HepG2 (cell line): ENCODE data around the gene WDR59. TPM values are rescaled to one million over a fixed set of nuclear protein-coding genes. Genes with fewer than 3 reads are reported as not detected.

Experiments used
- AGO1 ChIP-seq: fragments of 200-400 bp; formaldehyde crosslinking; IDR thresholded peaks from 2 replicates; pipeline ENCODE4 v1.6.1; 2017; ENCODE audit warnings: mild to moderate bottlenecking, low read depth, low read length, moderate library complexity; ENCODE audit not compliant: poor library complexity, severe bottlenecking
- JUNB ChIP-seq: sonication (generic); formaldehyde crosslinking; IDR thresholded peaks from 2 replicates; pipeline ENCODE4 v1.8.0; 2022; ENCODE audit warnings: missing genetic modification reagents, mild to moderate bottlenecking, borderline replicate concordance
- KLF12 ChIP-seq: sonication (generic); formaldehyde crosslinking; IDR thresholded peaks from 2 replicates; pipeline ENCODE4 v1.4.0; 2020; ENCODE audit warnings: missing genetic modification reagents, borderline replicate concordance
- NAIF1 ChIP-seq: sonication (generic); formaldehyde crosslinking; IDR thresholded peaks from 2 replicates; pipeline ENCODE4 v1.5.0; 2020; ENCODE audit warnings: mild to moderate bottlenecking, missing genetic modification reagents, borderline replicate concordance
- SIN3A ChIP-seq: IDR thresholded peaks from 2 replicates; pipeline ENCODE4 v1.6.1; 2011; ENCODE audit warnings: low read depth, mild to moderate bottlenecking, control low read depth, low read length, borderline replicate concordance
- TOE1 ChIP-seq: sonication (generic); formaldehyde crosslinking; IDR thresholded peaks from 2 replicates; pipeline ENCODE4 v1.4.0; 2020; ENCODE audit warnings: mild to moderate bottlenecking, missing genetic modification reagents
- WIZ ChIP-seq: sonication (generic); formaldehyde crosslinking; IDR thresholded peaks from 2 replicates; pipeline ENCODE4 v1.5.1; 2020; ENCODE audit warnings: mild to moderate bottlenecking, missing genetic modification reagents
- YY1 ChIP-seq: IDR thresholded peaks from 2 replicates; pipeline ENCODE4 v1.6.1; 2011; ENCODE audit warnings: low read length, low read depth, moderate library complexity, mild to moderate bottlenecking; ENCODE audit not compliant: insufficient read depth, insufficient replicate concordance
- ZMYM2 ChIP-seq: sonication (generic); formaldehyde crosslinking; IDR thresholded peaks from 2 replicates; pipeline ENCODE4 v1.8.0; 2022; ENCODE audit warnings: mild to moderate bottlenecking, missing genetic modification reagents
- ZNF136 ChIP-seq: sonication (generic); formaldehyde crosslinking; IDR thresholded peaks from 2 replicates; pipeline ENCODE4 v1.8.1; 2022; ENCODE audit warnings: low read depth, mild to moderate bottlenecking, moderate library complexity, missing genetic modification reagents
- ZNF3 ChIP-seq: IDR thresholded peaks from 2 replicates; pipeline ENCODE4 v1.7.0; 2017; ENCODE audit warnings: inconsistent platforms
- ZNF468 ChIP-seq: sonication (generic); formaldehyde crosslinking; IDR thresholded peaks from 2 replicates; pipeline ENCODE4 v1.8.0; 2022; ENCODE audit warnings: mild to moderate bottlenecking, moderate library complexity, missing genetic modification reagents
- ZNF558 ChIP-seq: sonication (generic); formaldehyde crosslinking; IDR thresholded peaks from 2 replicates; pipeline ENCODE4 v1.9.0; 2022; ENCODE audit warnings: mild to moderate bottlenecking, missing genetic modification reagents, borderline replicate concordance
- ZNF598 ChIP-seq: sonication (generic); formaldehyde crosslinking; IDR thresholded peaks from 2 replicates; pipeline ENCODE4 v1.5.1; 2020; ENCODE audit warnings: mild to moderate bottlenecking, missing genetic modification reagents, borderline replicate concordance
- ZNF724P ChIP-seq: sonication (generic); formaldehyde crosslinking; IDR thresholded peaks from 2 replicates; pipeline ENCODE4 v1.8.0; 2022; ENCODE audit warnings: missing genetic modification reagents, borderline replicate concordance
- ZNF746 ChIP-seq: sonication (generic); formaldehyde crosslinking; IDR thresholded peaks from 2 replicates; pipeline ENCODE4 v1.8.0; 2022; ENCODE audit warnings: mild to moderate bottlenecking, missing genetic modification reagents
- ZSCAN30 ChIP-seq: sonication (generic); formaldehyde crosslinking; IDR thresholded peaks from 2 replicates; pipeline ENCODE4 v1.5.0; 2020; ENCODE audit warnings: mild to moderate bottlenecking, missing genetic modification reagents
- polyA plus RNA-seq, 8 experiments: library from polyadenylated mRNA; depleted of rRNA in 3 of 8; stranded (reverse) in 7 of 8; unstranded in 1 of 8; fragments of >200 nt; fragmentation: Illumina TruSeq in 4 of 8; extraction: Trizol in 4 of 8; gene quantifications; 2 replicates each; pipeline versions ENCODE4 v1.2.1 to v1.2.3, GENCODE V29; 2011 to 2016; ENCODE audit warnings: low read depth in 4 of 8, missing spikeins in 1 of 8, mixed read lengths in 1 of 8; ENCODE audit not compliant: insufficient read depth in 1 of 8
- total RNA-seq, 5 experiments: library from RNA; depleted of rRNA; stranded (reverse); fragments of >200 nt; fragmentation: Illumina TruSeq; extraction: Trizol; gene quantifications; 2 replicates each; pipeline ENCODE4 v1.2.3, GENCODE V29; 2016; ENCODE audit warnings: low read depth in 1 of 5
- TF ChIP-seq, protein P1 (sequence below): sonication (generic); formaldehyde crosslinking; IDR thresholded peaks from 2 replicates; pipeline ENCODE4 v1.4.0; 2020; ENCODE audit warnings: missing genetic modification reagents
- TF ChIP-seq, protein P2 (sequence below): sonication (generic); formaldehyde crosslinking; IDR thresholded peaks from 2 replicates; pipeline ENCODE4 v1.4.0; 2020; ENCODE audit warnings: low read depth, mild to moderate bottlenecking, missing genetic modification reagents
- TF ChIP-seq, protein P3 (sequence below): sonication (generic); formaldehyde crosslinking; IDR thresholded peaks from 2 replicates; pipeline ENCODE4 v1.8.0; 2022; ENCODE audit warnings: mild to moderate bottlenecking, missing genetic modification reagents, moderate library complexity

Gene WDR59
- total and polyA plus RNA-seq, 2 of the 13 experiments (the other 11 are each of a cell fraction or from before 2014, with no cell fraction given): 65.2 to 306 TPM

DNA sequence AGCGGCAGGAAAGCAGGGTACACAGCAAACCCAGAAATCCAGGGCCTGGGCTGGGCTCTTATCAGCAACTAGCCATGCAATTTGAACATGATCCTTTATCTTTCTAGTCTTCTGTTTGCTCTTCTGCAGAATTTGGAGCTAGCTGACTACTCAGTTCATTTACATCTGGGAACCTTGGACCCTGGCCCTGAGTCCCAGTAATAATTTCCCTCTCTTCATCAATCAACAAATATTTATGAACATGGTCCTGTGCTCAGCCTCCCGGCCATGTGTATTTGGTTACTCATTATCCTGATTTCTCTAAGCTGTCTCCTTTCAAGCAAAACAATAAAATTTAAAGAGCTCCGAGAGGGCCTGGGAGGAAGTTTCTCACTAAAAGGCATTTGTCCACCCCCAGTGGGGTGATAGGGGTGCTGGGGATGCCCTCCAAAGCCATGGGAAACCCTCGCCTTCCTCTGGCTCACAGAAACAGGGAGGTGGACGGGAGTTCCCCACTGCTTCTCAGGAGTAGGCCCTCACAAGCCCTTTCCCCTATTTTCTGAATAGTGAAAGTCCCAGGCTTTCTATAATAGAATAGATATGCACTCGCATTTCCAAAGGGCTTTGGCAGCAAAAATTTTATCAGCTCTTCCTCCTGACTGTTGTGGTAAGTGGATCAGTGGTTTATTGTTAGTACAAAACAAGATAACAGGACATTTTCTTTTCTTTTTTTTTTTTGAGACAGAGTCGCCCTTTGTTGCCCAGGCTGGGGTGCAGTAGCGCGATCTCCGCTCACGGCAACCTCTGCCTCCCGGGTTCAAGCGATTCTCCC, 6.9 kb upstream of the WDR59 start (continued):
- no peak for TF ChIP-seq WIZ (CRISPR knock-in tag)
- TF ChIP-seq NAIF1 (CRISPR knock-in tag): peak; percentile 75; the same call in 1 of the 2 replicates
- 0 out of 2 replicates have a peak, but pooled peaks have one; percentile 55 for TF ChIP-seq ZNF3 (CRISPR knock-in tag)
- TF ChIP-seq ZNF558 (CRISPR knock-in tag): no peak
- no peak; the same call in 1 of the 2 replicates for TF ChIP-seq ZNF746 (CRISPR knock-in tag)
- no peak; the same call in 1 of the 2 replicates for TF ChIP-seq ZMYM2 (CRISPR knock-in tag)
- TF ChIP-seq ZNF136 (CRISPR knock-in tag): no peak; the same call in 1 of the 2 replicates
- no peak for TF ChIP-seq ZNF598 (CRISPR knock-in tag)
- TF ChIP-seq SIN3A: no peak
- TF ChIP-seq AGO1: no peak
- TF ChIP-seq ZNF468 (CRISPR knock-in tag): 0 out of 2 replicates have a peak, but pooled peaks have one; percentile 64
- TF ChIP-seq JUNB (CRISPR knock-in tag): no peak; the same call in 1 of the 2 replicates
- TF ChIP-seq TOE1: peak; percentile 86; the same call in 1 of the 2 replicates
- TF ChIP-seq, protein P1, sequence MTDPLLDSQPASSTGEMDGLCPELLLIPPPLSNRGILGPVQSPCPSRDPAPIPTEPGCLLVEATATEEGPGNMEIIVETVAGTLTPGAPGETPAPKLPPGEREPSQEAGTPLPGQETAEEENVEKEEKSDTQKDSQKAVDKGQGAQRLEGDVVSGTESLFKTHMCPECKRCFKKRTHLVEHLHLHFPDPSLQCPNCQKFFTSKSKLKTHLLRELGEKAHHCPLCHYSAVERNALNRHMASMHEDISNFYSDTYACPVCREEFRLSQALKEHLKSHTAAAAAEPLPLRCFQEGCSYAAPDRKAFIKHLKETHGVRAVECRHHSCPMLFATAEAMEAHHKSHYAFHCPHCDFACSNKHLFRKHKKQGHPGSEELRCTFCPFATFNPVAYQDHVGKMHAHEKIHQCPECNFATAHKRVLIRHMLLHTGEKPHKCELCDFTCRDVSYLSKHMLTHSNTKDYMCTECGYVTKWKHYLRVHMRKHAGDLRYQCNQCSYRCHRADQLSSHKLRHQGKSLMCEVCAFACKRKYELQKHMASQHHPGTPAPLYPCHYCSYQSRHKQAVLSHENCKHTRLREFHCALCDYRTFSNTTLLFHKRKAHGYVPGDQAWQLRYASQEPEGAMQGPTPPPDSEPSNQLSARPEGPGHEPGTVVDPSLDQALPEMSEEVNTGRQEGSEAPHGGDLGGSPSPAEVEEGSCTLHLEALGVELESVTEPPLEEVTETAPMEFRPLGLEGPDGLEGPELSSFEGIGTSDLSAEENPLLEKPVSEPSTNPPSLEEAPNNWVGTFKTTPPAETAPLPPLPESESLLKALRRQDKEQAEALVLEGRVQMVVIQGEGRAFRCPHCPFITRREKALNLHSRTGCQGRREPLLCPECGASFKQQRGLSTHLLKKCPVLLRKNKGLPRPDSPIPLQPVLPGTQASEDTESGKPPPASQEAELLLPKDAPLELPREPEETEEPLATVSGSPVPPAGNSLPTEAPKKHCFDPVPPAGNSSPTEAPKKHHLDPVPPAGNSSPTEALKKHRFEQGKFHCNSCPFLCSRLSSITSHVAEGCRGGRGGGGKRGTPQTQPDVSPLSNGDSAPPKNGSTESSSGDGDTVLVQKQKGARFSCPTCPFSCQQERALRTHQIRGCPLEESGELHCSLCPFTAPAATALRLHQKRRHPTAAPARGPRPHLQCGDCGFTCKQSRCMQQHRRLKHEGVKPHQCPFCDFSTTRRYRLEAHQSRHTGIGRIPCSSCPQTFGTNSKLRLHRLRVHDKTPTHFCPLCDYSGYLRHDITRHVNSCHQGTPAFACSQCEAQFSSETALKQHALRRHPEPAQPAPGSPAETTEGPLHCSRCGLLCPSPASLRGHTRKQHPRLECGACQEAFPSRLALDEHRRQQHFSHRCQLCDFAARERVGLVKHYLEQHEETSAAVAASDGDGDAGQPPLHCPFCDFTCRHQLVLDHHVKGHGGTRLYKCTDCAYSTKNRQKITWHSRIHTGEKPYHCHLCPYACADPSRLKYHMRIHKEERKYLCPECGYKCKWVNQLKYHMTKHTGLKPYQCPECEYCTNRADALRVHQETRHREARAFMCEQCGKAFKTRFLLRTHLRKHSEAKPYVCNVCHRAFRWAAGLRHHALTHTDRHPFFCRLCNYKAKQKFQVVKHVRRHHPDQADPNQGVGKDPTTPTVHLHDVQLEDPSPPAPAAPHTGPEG (CRISPR knock-in tag): peak; percentile 79
- TF ChIP-seq, protein P2, sequence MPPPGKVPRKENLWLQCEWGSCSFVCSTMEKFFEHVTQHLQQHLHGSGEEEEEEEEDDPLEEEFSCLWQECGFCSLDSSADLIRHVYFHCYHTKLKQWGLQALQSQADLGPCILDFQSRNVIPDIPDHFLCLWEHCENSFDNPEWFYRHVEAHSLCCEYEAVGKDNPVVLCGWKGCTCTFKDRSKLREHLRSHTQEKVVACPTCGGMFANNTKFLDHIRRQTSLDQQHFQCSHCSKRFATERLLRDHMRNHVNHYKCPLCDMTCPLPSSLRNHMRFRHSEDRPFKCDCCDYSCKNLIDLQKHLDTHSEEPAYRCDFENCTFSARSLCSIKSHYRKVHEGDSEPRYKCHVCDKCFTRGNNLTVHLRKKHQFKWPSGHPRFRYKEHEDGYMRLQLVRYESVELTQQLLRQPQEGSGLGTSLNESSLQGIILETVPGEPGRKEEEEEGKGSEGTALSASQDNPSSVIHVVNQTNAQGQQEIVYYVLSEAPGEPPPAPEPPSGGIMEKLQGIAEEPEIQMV (CRISPR knock-in tag): no peak
- no peak for TF ChIP-seq YY1
- peak; percentile 89 for TF ChIP-seq KLF12 (CRISPR knock-in tag)
- TF ChIP-seq ZSCAN30 (CRISPR knock-in tag): 0 out of 2 replicates have a peak, but pooled peaks have one; percentile 40
- TF ChIP-seq ZNF724P: no peak
- TF ChIP-seq, protein P3, sequence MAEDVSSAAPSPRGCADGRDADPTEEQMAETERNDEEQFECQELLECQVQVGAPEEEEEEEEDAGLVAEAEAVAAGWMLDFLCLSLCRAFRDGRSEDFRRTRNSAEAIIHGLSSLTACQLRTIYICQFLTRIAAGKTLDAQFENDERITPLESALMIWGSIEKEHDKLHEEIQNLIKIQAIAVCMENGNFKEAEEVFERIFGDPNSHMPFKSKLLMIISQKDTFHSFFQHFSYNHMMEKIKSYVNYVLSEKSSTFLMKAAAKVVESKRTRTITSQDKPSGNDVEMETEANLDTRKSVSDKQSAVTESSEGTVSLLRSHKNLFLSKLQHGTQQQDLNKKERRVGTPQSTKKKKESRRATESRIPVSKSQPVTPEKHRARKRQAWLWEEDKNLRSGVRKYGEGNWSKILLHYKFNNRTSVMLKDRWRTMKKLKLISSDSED: no peak
